Activated T-cell treated with anti-CD3 and anti-CD28 coated beads for 24 hours (primary cell): ENCODE measurements around the gene TSPO2.

Source experiments
- DNase-seq: peaks from one replicate; pipeline ENCODE4 v3.0.0-alpha.2; 2020; ENCODE audit warnings: low read depth

TSPO2 gene

GRCh38 chr6:41027799-41028560 is 14.3 kb upstream of the TSPO2 start:
- DNase-seq: peak; percentile 67

GRCh38 chr6:41028561-41029412 is 13.5 kb upstream of the TSPO2 start:
- no peak for DNase-seq

GRCh38 chr6:41032830-41033229 is 9.4 kb upstream of the TSPO2 start:
- no peak for DNase-seq

- no peak for DNase-seq
These were observed 8.5 kb upstream of the TSPO2 start for GRCh38 chr6:41033776-41034175.

- no peak for DNase-seq
These were observed 6.1 kb upstream of the TSPO2 start for GRCh38 chr6:41036186-41036585.

GRCh38 chr6:41036601-41037000 is 5.7 kb upstream of the TSPO2 start:
- no peak for DNase-seq

GRCh38 chr6:41037107-41037900 is 5.0 kb upstream of the TSPO2 start:
- no peak for DNase-seq

- no peak for DNase-seq
These were observed 4.1 kb upstream of the TSPO2 start for GRCh38 chr6:41038205-41038604.

- peak; percentile 32 for DNase-seq
These were observed 2.9 kb upstream of the TSPO2 start, which contains the start of gene UNC5CL for GRCh38 chr6:41039060-41039998. Gene UNC5CL (minus strand): TSS chr6:41039221. CDS start chr6:41035074, 4,147 bp downstream.

- no peak for DNase-seq
These were observed 1.9 kb upstream of the TSPO2 start for GRCh38 chr6:41040101-41040939.

- no peak for DNase-seq
These were observed 1.2 kb upstream of the TSPO2 start for GRCh38 chr6:41040940-41041536.

GRCh38 chr6:41043151-41043550 is 884 bp downstream of the TSPO2 start:
- DNase-seq: no peak

GRCh38 chr6:41045664-41046063 is 3.4 kb downstream of the TSPO2 start:
- no peak for DNase-seq

GRCh38 chr6:41046084-41046483 is 3.8 kb downstream of the TSPO2 start:
- DNase-seq: no peak

GRCh38 chr6:41047306-41047705 is 5.0 kb downstream of the TSPO2 start:
- no peak for DNase-seq

GRCh38 chr6:41047745-41048732 is 5.8 kb downstream of the TSPO2 start:
- DNase-seq: no peak

GRCh38 chr6:41049521-41049920 is 7.3 kb downstream of the TSPO2 start:
- no peak for DNase-seq

GRCh38 chr6:41049955-41050354 is 7.7 kb downstream of the TSPO2 start:
- no peak for DNase-seq

- no peak for DNase-seq
These were observed 8.3 kb downstream of the TSPO2 start for GRCh38 chr6:41050536-41050935.
